SW480 (cell line): ENCODE results near the gene COQ8A.

Experiments
- DNase-seq: peaks from one replicate; pipeline ENCODE4 v3.0.0-alpha.2; 2016; ENCODE audit warnings: low spot score

The COQ8A gene

GRCh38 chr1:226974544-226975258, 34.6 kb downstream of the COQ8A start:
- no peak for DNase-seq

- no peak for DNase-seq
Observed at GRCh38 chr1:226975259-226976250, 35.5 kb downstream of the COQ8A start.

GRCh38 chr1:226976276-226976977, 36.3 kb downstream of the COQ8A start:
- DNase-seq = no peak

GRCh38 chr1:226976978-226977642, 37.0 kb downstream of the COQ8A start:
- no peak for DNase-seq

GRCh38 chr1:226977643-226978431, 37.7 kb downstream of the COQ8A start:
- no peak for DNase-seq

- no peak for DNase-seq
Observed at GRCh38 chr1:226978432-226979114, 38.5 kb downstream of the COQ8A start.

GRCh38 chr1:226979115-226979516, 39.0 kb downstream of the COQ8A start:
- no peak for DNase-seq

- DNase-seq = no peak
Observed at GRCh38 chr1:226979517-226980121, 39.5 kb downstream of the COQ8A start.

- DNase-seq = no peak
Observed at GRCh38 chr1:226980122-226980560, 40.0 kb downstream of the COQ8A start.

GRCh38 chr1:226980565-226981385, 40.7 kb downstream of the COQ8A start:
- DNase-seq = no peak

GRCh38 chr1:226981386-226981817, 41.3 kb downstream of the COQ8A start:
- no peak for DNase-seq

GRCh38 chr1:226981838-226982237, 41.7 kb downstream of the COQ8A start:
- no peak for DNase-seq

GRCh38 chr1:226982451-226983177, 42.5 kb downstream of the COQ8A start:
- DNase-seq = no peak

GRCh38 chr1:226983247-226983991, 43.3 kb downstream of the COQ8A start:
- no peak for DNase-seq

- no peak for DNase-seq
Observed at GRCh38 chr1:226983992-226984364, 43.9 kb downstream of the COQ8A start.

GRCh38 chr1:226984521-226985238, 44.6 kb downstream of the COQ8A start:
- DNase-seq = no peak
